HepG2 (cell line): ENCODE data around the gene PAPPA. TPM values are rescaled to one million over a fixed set of nuclear protein-coding genes. Genes with fewer than 3 reads are reported as not detected.

Source experiments
- EEA1 ChIP-seq: sonication (generic); formaldehyde crosslinking; IDR thresholded peaks from 2 replicates; pipeline ENCODE4 v1.5.1; 2020; ENCODE audit warnings: mild to moderate bottlenecking, missing genetic modification reagents, borderline replicate concordance
- ETV5 ChIP-seq: IDR thresholded peaks from 2 replicates; pipeline ENCODE4 v1.6.1; 2018; ENCODE audit warnings: missing biosample characterization, missing genetic modification reagents, inconsistent platforms, borderline replicate concordance
- GFI1 ChIP-seq: sonication (generic); formaldehyde crosslinking; IDR thresholded peaks from 2 replicates; pipeline ENCODE4 v1.5.0; 2020; ENCODE audit warnings: missing genetic modification reagents, mild to moderate bottlenecking, borderline replicate concordance
- JARID2 ChIP-seq: sonication (generic); formaldehyde crosslinking; IDR thresholded peaks from 2 replicates; pipeline ENCODE4 v1.8.1; 2023; ENCODE audit warnings: missing genetic modification reagents, inconsistent platforms; ENCODE audit not compliant: insufficient replicate concordance
- KLF16 ChIP-seq, 2 experiments: sonication (generic) in 1 of 2; formaldehyde crosslinking in 1 of 2; IDR thresholded peaks; 2 replicates each; pipeline versions ENCODE4 v1.6.1 to v1.8.0; 2016 to 2023; ENCODE audit warnings: missing genetic modification reagents in 2 of 2, missing compliant biosample characterization in 1 of 2
- MLLT10 ChIP-seq: sonication (generic); formaldehyde crosslinking; IDR thresholded peaks from 2 replicates; pipeline ENCODE4 v1.4.0; 2020; ENCODE audit warnings: missing genetic modification reagents
- NCOA5 ChIP-seq: sonication (generic); formaldehyde crosslinking; IDR thresholded peaks from 2 replicates; pipeline ENCODE4 v1.4.0; 2020; ENCODE audit warnings: missing genetic modification reagents
- RBM39 ChIP-seq: fragments of 200-400 bp; formaldehyde crosslinking; IDR thresholded peaks from one replicate; pipeline ENCODE4 v1.6.1; 2018; ENCODE audit warnings: antibody characterized with exemption, mild to moderate bottlenecking, low read depth, low read length; ENCODE audit not compliant: poor library complexity, severe bottlenecking
- U2AF1 ChIP-seq: fragments of 200-400 bp; formaldehyde crosslinking; optimal IDR thresholded peaks from 2 replicates; pipeline ENCODE3; 2017; ENCODE audit warnings: mild to moderate bottlenecking, low read depth, low read length
- ZNF441 ChIP-seq: sonication (generic); formaldehyde crosslinking; IDR thresholded peaks from 2 replicates; pipeline ENCODE4 v1.7.0; 2021; ENCODE audit warnings: missing genetic modification reagents, borderline replicate concordance
- ZNF7 ChIP-seq: IDR thresholded peaks from 2 replicates; pipeline ENCODE4 v1.6.1; 2016; ENCODE audit warnings: missing biosample characterization, missing genetic modification reagents
- ZNF747 ChIP-seq: sonication (generic); formaldehyde crosslinking; IDR thresholded peaks from 2 replicates; pipeline ENCODE4 v1.8.1; 2023; ENCODE audit warnings: missing genetic modification reagents, mild to moderate bottlenecking, borderline replicate concordance
- polyA plus RNA-seq, 8 experiments: library from polyadenylated mRNA; depleted of rRNA in 3 of 8; stranded (reverse) in 7 of 8; unstranded in 1 of 8; fragments of >200 nt; fragmentation: Illumina TruSeq in 4 of 8; extraction: Trizol in 4 of 8; gene quantifications; 2 replicates each; pipeline versions ENCODE4 v1.2.1 to v1.2.3, GENCODE V29; 2011 to 2016; ENCODE audit warnings: low read depth in 4 of 8, missing spikeins in 1 of 8, mixed read lengths in 1 of 8; ENCODE audit not compliant: insufficient read depth in 1 of 8
- total RNA-seq, 5 experiments: library from RNA; depleted of rRNA; stranded (reverse); fragments of >200 nt; fragmentation: Illumina TruSeq; extraction: Trizol; gene quantifications; 2 replicates each; pipeline ENCODE4 v1.2.3, GENCODE V29; 2016; ENCODE audit warnings: low read depth in 1 of 5
- TF ChIP-seq, protein P1 (sequence below): sonication (generic); formaldehyde crosslinking; IDR thresholded peaks from 2 replicates; pipeline ENCODE4 v1.4.0; 2020; ENCODE audit warnings: missing genetic modification reagents, borderline replicate concordance
- TF ChIP-seq, protein P2 (sequence below): IDR thresholded peaks from 2 replicates; pipeline ENCODE4 v1.6.1; 2016; ENCODE audit warnings: missing compliant biosample characterization, missing genetic modification reagents, borderline replicate concordance
- TF ChIP-seq, protein P3 (sequence below): sonication (generic); formaldehyde crosslinking; IDR thresholded peaks from 2 replicates; pipeline ENCODE4 v1.8.0; 2022; ENCODE audit warnings: mild to moderate bottlenecking, missing genetic modification reagents
- TF ChIP-seq, protein P4 (sequence below): IDR thresholded peaks from 2 replicates; pipeline ENCODE4 v1.6.1; 2018; ENCODE audit warnings: missing genetic modification reagents, mild to moderate bottlenecking, missing compliant biosample characterization
- TF ChIP-seq, protein P5 (sequence below): sonication (generic); formaldehyde crosslinking; IDR thresholded peaks from 2 replicates; pipeline ENCODE4 v1.8.0; 2022; ENCODE audit warnings: mild to moderate bottlenecking, missing genetic modification reagents; ENCODE audit not compliant: insufficient replicate concordance

Gene PAPPA
- total and polyA plus RNA-seq, 2 of the 13 experiments (the other 11 are each of a cell fraction or from before 2014, with no cell fraction given), result 0.09 to 0.11 TPM

DNA sequence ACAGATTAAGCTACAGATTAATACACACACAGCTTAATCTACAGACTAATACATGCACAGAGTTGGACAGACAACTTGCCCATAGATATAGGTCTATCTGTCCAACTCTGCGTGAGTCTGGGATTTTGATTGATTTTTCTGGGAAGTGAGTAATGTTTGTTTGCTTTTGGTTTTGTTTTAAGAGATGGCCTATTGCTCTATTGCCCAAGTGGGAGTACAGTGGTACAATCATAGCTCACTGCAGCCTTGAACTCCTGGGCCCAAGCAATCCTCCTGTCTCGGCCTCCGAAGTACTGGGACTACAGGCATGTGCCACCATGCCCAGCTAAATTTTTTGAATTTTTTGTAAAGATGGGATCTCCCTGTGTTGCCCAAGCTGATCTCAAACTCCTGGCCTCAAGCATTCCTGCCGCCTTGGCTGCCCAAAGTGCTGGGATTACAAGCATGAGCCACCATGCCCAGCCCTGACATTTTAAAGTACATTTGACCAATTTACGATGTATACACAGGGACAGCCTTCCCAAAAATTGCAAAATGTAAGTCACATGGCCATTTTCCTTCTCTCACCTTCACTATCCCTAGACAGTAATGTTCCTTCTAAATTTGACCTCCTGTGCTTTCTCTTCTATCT is 50.8 kb downstream of the PAPPA start (continued):
- peak; percentile 91 for TF ChIP-seq GFI1
- TF ChIP-seq ETV5 (CRISPR knock-in tag), result peak; percentile 41; the same call in 1 of the 2 replicates
- TF ChIP-seq, protein P1, sequence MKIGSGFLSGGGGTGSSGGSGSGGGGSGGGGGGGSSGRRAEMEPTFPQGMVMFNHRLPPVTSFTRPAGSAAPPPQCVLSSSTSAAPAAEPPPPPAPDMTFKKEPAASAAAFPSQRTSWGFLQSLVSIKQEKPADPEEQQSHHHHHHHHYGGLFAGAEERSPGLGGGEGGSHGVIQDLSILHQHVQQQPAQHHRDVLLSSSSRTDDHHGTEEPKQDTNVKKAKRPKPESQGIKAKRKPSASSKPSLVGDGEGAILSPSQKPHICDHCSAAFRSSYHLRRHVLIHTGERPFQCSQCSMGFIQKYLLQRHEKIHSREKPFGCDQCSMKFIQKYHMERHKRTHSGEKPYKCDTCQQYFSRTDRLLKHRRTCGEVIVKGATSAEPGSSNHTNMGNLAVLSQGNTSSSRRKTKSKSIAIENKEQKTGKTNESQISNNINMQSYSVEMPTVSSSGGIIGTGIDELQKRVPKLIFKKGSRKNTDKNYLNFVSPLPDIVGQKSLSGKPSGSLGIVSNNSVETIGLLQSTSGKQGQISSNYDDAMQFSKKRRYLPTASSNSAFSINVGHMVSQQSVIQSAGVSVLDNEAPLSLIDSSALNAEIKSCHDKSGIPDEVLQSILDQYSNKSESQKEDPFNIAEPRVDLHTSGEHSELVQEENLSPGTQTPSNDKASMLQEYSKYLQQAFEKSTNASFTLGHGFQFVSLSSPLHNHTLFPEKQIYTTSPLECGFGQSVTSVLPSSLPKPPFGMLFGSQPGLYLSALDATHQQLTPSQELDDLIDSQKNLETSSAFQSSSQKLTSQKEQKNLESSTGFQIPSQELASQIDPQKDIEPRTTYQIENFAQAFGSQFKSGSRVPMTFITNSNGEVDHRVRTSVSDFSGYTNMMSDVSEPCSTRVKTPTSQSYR (CRISPR knock-in tag), result no peak
- TF ChIP-seq, protein P2, sequence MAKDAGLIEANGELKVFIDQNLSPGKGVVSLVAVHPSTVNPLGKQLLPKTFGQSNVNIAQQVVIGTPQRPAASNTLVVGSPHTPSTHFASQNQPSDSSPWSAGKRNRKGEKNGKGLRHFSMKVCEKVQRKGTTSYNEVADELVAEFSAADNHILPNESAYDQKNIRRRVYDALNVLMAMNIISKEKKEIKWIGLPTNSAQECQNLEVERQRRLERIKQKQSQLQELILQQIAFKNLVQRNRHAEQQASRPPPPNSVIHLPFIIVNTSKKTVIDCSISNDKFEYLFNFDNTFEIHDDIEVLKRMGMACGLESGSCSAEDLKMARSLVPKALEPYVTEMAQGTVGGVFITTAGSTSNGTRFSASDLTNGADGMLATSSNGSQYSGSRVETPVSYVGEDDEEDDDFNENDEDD (CRISPR knock-in tag), result no peak
- no peak for TF ChIP-seq RBM39
- TF ChIP-seq U2AF1, result no peak
- no peak for TF ChIP-seq ZNF7 (CRISPR knock-in tag)
- TF ChIP-seq EEA1 (CRISPR knock-in tag), result no peak
- TF ChIP-seq, protein P3, sequence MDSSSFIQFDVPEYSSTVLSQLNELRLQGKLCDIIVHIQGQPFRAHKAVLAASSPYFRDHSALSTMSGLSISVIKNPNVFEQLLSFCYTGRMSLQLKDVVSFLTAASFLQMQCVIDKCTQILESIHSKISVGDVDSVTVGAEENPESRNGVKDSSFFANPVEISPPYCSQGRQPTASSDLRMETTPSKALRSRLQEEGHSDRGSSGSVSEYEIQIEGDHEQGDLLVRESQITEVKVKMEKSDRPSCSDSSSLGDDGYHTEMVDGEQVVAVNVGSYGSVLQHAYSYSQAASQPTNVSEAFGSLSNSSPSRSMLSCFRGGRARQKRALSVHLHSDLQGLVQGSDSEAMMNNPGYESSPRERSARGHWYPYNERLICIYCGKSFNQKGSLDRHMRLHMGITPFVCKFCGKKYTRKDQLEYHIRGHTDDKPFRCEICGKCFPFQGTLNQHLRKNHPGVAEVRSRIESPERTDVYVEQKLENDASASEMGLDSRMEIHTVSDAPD (CRISPR knock-in tag), result 0 out of 2 replicates have a peak, but pooled peaks have one; percentile 24
- TF ChIP-seq JARID2 (CRISPR knock-in tag), result no peak
- no peak; the same call in 1 of the 2 replicates for TF ChIP-seq ZNF441
- TF ChIP-seq KLF16 (CRISPR knock-in tag; IDR thresholded peaks at IDR 0.05), result no peak
- no peak for TF ChIP-seq MLLT10
- no peak for TF ChIP-seq NCOA5
- TF ChIP-seq, protein P4, sequence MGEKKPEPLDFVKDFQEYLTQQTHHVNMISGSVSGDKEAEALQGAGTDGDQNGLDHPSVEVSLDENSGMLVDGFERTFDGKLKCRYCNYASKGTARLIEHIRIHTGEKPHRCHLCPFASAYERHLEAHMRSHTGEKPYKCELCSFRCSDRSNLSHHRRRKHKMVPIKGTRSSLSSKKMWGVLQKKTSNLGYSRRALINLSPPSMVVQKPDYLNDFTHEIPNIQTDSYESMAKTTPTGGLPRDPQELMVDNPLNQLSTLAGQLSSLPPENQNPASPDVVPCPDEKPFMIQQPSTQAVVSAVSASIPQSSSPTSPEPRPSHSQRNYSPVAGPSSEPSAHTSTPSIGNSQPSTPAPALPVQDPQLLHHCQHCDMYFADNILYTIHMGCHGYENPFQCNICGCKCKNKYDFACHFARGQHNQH (CRISPR knock-in tag), result peak; percentile 55; the same call in 1 of the 2 replicates
- no peak for TF ChIP-seq ZNF747 (CRISPR knock-in tag)
- TF ChIP-seq, protein P5, sequence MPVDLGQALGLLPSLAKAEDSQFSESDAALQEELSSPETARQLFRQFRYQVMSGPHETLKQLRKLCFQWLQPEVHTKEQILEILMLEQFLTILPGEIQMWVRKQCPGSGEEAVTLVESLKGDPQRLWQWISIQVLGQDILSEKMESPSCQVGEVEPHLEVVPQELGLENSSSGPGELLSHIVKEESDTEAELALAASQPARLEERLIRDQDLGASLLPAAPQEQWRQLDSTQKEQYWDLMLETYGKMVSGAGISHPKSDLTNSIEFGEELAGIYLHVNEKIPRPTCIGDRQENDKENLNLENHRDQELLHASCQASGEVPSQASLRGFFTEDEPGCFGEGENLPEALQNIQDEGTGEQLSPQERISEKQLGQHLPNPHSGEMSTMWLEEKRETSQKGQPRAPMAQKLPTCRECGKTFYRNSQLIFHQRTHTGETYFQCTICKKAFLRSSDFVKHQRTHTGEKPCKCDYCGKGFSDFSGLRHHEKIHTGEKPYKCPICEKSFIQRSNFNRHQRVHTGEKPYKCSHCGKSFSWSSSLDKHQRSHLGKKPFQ, result no peak
